GM06990 (cell line): ENCODE results near the gene NDFIP1.

ENCODE experiments used
- DNase-seq: peaks from one replicate; pipeline ENCODE4 v3.0.0-alpha.2; 2011; ENCODE audit not compliant: insufficient read length; ENCODE audit errors: extremely low read depth
- H3K27me3 ChIP-seq: replicated peaks from 2 replicates; pipeline ENCODE4 v1.6.0; 2011; ENCODE audit warnings: low read length; ENCODE audit not compliant: control insufficient read depth, insufficient read depth
- H3K36me3 ChIP-seq: 2 replicates; pipeline ENCODE4 v1.5.1; 2011; ENCODE audit warnings: low read length; ENCODE audit not compliant: control insufficient read depth, insufficient read depth
- H3K4me3 ChIP-seq: replicated peaks from 2 replicates; pipeline ENCODE4 v1.5.1; 2011; ENCODE audit warnings: low read depth, mild to moderate bottlenecking, control low read depth, low read length
- CTCF ChIP-seq: IDR thresholded peaks from 2 replicates; pipeline ENCODE4 v1.5.1; 2011; ENCODE audit warnings: low read length, control low read depth, mild to moderate bottlenecking, inconsistent platforms; ENCODE audit not compliant: insufficient read depth, poor library complexity, severe bottlenecking

Gene NDFIP1

GRCh38 chr5:142131394-142131793, 22.8 kb downstream of the NDFIP1 start:
- no peak overlapping the region for H3K4me3 ChIP-seq
- DNase-seq, result no peak
- H3K36me3 ChIP-seq, result no peaks in the 10 kb centered on the region
- H3K27me3 ChIP-seq, result no peaks in the 10 kb centered on the region
- TF ChIP-seq CTCF, result no peak

- Histone ChIP-seq H3K27me3 (no peaks in the 10 kb centered on the region), H3K36me3 (no peaks in the 10 kb centered on the region), H3K4me3 (no peak overlapping the region)
- no peak for TF ChIP-seq CTCF
- no peak for DNase-seq
These were observed 24.3 kb downstream of the NDFIP1 start for GRCh38 chr5:142132916-142133315.

GRCh38 chr5:142133330-142134206, 25.0 kb downstream of the NDFIP1 start:
- no peak for TF ChIP-seq CTCF
- no peak for DNase-seq
- no peaks in the 10 kb centered on the region for H3K36me3 ChIP-seq

GRCh38 chr5:142134331-142135010, 25.9 kb downstream of the NDFIP1 start:
- Histone ChIP-seq H3K4me3 (no peak overlapping the region), H3K27me3 (no peaks in the 10 kb centered on the region), H3K36me3 (no peaks in the 10 kb centered on the region)
- DNase-seq, result no peak
- no peak for TF ChIP-seq CTCF

More at GRCh38 chr5:142133330-142134206, 25.0 kb downstream of the NDFIP1 start:
- Histone ChIP-seq H3K27me3 (no peaks in the 10 kb centered on the region), H3K4me3 (no peak overlapping the region)

- no peak for DNase-seq
- H3K4me3 ChIP-seq, result no peak overlapping the region
- no peaks in the 10 kb centered on the region for H3K27me3 ChIP-seq
- H3K36me3 ChIP-seq, result no peaks in the 10 kb centered on the region
- peak; percentile 9 for TF ChIP-seq CTCF
These were observed 32.9 kb downstream of the NDFIP1 start for GRCh38 chr5:142141463-142141862.
